ENCODE results near the gene DPM2.

The DPM2 gene

DNA sequence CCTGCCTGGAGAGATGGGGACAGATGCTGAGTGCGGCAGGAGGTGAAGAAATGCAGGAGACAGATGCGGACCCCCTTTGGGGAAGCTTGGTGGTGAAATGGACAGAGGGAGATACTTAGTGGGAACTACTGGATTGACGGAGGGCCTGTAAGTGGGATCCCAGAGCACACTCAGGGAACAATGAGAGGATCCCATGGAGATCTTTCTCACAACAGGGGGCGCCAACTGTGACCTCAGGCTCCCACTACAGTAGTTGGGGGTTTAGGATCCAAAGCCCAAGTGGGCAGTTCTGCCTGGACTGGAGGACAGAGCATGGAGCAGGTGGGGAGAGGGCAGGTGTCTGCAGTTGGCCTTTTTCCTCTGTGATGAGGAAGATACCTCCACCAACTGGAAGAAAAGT is 3.4 kb downstream of the DPM2 start:
- no peak for DNase-seq

GRCh38 chr9:127931092-127931881 is 6.4 kb downstream of the DPM2 start:
- DNase-seq, result no peak

- peak; percentile 79 for DNase-seq
These were observed 7.2 kb downstream of the DPM2 start, which contains the start of gene PIP5KL1 for GRCh38 chr9:127930231-127931091. PIP5KL1 (minus strand) TSS chr9:127930777; CDS start chr9:127930752, 25 bp downstream.

DNA sequence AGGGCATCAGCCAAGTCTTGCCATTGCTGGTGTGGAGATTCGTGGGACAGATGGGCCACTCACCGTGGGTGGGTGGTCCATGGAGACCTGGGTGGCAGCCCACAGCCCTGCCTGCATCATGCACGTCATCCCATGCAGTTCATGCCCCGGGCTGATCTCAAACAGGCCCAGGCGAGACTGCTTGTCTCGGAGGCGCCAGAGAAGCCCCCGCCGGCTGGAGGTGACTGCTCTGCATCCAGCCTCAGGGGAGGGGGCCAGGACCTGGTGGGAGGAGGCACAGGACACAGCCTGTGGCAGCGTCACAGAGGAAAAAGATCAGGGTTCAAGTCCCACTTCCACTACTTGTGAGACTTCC is 8.1 kb downstream of the DPM2 start:
- no peak for DNase-seq

- no peak for DNase-seq
These were observed 8.7 kb downstream of the DPM2 start for GRCh38 chr9:127928676-127929624.

DNA sequence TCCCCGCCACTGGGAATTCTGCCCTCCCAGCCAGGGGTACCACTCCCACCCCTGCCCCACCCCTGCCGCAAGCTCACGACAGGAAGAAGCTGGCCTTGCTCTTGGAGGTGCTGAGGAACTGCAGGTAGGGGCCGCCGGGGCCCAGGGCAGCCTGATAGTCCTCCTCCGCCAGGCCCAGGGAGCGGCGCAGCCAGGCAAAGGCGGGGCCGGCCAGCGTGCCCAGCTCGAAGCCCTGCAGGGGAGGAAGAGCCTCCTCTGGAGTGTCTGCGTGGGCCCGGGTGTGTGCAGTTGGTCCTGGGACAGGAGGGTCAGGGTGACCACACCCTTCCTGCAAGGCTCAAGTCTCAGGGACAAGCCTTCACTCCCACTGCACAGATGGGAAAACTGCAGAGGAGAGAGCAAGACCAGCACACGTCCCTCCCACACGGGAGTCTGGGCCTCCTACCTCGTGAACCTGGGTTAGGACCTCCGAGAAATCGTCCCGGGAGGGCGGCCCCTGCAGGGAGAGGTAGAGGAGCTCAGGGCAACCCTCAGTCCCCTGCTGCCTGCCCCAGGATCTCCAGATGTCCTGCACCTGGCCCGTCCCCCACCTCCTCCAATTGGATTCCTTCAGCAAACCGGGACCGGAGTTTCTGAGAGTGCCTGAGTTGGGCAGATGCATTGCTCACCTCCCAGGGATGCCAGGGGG is 9.5 kb downstream of the DPM2 start:
- no peak for DNase-seq

DNA sequence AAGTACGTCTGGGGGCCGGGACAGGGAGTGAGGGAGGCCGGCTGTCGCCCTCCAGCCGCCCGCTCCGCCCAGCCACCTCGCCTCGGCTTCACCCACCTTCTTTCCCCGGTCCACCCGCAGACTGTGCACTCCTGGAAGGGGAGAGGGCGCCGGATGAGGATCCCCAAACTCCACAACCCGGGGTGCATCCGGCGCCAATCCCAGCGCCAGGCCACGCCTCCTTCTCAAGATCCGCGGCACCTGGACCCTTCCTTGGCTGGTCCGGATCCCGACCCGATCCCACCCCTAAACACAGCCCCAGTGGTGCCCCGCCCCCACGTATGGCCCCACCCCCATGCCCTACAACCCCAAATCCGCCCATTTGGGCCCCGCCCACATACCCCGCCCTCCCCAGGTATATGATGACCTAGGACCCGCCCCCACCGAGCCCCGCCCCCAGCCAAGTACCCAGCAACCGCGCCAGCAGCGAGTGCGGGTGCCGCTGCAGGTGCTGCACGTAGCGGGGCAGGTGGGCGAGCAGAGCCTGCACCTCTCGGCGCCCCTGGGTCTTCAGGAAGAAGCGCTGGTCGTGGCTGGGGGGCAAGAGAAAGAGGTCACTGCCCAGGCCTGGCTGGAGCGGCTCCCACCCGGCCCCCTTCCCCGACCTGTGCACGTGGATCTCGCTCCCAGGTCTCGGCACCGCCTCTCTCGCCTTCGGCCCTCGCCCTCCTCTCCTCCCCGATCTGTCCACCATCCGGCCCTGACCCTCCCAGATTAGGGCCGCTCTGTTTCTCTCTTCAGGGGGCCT is 10.3 kb downstream of the DPM2 start:
- DNase-seq, result peak; percentile 80

DNA sequence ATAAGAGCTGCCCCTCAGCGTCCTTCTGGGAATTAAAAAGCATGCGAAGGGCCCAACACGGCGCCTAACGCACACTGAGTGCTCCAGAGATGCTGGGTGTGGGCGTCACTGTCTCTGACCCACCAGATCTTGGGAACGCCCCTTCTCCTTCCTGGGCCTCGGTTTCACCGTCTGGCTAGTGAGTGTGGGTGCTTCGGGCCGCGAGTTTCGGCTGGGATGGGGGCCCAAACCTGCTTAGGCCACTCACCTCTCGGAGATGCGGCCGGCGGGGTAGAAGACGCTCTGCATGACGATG is 10.8 kb downstream of the DPM2 start:
- DNase-seq, result no peak

- no peak for DNase-seq
These were observed 11.4 kb downstream of the DPM2 start for GRCh38 chr9:127925959-127926905.

DNA sequence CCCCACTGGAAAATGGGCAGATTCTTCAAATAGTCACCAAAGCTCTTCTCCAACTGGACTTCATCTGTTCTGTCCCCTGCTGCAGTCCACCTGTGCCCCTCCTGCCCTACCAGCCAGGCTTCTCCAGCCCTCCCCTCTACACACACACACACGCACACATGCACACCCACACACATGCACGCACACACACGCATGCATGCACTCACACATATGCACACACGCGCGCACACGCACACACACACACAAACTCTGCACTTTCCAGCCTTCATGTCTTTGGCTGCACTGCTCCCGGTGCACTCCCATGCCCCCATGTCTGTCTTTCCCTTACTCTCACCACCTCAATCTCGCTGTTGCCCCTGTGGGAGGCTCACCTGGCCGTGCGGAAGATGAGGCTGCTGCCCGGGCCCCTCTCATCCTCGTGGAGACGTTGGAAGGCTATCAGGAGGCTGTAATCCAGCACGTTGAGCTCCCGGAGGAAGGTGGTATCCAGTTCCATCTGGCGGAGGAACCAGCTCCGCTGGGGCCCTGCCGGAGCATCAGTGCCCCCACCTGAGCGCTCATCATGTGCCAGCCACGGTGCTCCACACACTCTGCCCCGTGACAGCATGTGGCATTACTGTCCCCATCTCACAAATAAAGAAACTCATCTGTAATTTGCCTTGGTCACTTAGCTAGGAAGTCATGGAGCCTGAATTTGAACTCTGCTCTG is 12.8 kb downstream of the DPM2 start:
- DNase-seq, result no peak

- no peak for DNase-seq
These were observed 13.9 kb downstream of the DPM2 start for GRCh38 chr9:127923771-127924170.

DNA sequence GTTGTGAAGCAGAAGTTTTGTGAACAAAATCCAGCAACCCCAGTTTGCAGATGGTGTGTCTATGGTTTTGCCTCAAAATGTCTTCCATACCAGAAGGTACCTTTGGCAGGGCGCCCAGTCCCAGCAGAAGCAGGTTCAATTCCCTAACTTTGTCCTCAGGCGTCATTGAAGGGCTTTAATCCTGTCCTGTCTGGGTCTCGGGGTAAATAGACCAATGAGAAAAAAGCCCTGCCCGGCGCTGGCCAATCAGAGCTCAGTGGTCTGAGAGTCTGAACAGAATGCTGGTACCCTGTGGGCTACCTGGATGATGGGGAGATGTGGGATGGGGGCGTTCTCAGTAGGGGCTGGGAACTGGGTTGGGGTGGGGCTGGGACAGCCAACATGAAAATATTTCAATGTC is 14.6 kb downstream of the DPM2 start:
- DNase-seq, result no peak

DNA sequence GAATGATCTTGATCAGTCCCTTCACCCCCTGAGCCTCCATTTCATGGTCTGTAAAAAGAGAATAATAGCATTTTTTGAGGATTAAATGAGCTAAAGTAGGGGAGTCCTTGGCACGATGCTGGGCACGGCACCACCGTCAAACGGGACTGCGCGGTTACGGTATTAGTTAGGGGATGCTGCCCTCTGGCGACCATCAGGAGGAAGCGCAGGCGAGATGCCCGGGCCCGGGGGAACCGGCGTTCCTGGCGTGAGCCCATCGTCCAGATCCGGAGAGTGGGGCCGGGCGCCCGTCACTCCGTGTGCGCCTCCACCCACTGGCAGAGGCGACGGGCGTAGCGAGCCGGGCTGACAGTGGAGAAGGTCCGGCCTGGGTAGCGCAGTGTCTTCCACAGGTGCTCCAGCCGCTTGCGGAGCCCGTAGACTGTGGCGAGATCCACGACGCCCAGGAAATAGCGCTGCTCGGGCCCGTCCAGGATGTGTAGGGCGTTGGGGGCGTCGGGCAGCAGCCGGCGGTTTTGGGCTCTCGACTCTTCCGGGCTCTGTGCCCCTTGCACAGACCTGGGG is 16.0 kb downstream of the DPM2 start:
- peak; percentile 85 for DNase-seq

DNA sequence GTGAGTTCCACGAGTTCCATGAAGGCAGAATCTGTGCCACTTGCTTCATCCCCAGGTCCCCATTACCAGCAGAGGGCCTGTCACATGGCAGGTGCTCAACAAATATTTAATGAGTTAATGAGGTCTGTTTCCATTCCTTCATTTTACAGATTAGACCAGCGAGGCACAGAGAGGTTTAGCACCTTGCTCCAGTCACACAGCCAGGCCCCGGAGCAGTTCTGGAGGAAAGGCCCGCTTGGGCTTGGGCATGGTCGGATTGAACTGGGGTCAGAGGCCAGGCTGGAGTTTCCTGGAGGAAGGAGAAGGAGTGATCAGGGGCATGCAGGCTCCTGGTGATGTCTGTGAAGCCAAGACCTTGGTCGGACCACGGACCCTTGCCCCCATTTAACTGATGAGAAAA is 16.9 kb downstream of the DPM2 start:
- DNase-seq, result no peak

GRCh38 chr9:127919253-127919815 is 18.3 kb downstream of the DPM2 start:
- peak; percentile 60 for DNase-seq

GRCh38 chr9:127918183-127919107 is 19.2 kb downstream of the DPM2 start:
- no peak for DNase-seq

GRCh38 chr9:127917603-127918002 is 20.1 kb downstream of the DPM2 start:
- DNase-seq, result no peak

Data from activated CD4-positive, alpha-beta T cell treated with anti-CD3 and anti-CD28 coated beads for 48 hours (primary cell).